Liver (tissue), 3 donors: ENCODE results near the gene PRR22.

Experiments
- FOXA1 ChIP-seq: IDR thresholded peaks from 2 replicates; pipeline ENCODE4 v1.6.1; 2016; ENCODE audit warnings: antibody characterized with exemption
- GABPA ChIP-seq, 2 donors: IDR thresholded peaks in 1 of 2; conservative IDR thresholded peaks in 1 of 2; 2 replicates each; pipeline ENCODE4 v1.6.1; 2016; ENCODE audit warnings: antibody characterized with exemption in 2 of 2, mild to moderate bottlenecking in 1 of 2, moderate library complexity in 1 of 2
- HNF4G ChIP-seq: IDR thresholded peaks from 2 replicates; pipeline ENCODE4 v1.6.1; 2016; ENCODE audit warnings: antibody characterized with exemption
- JUND ChIP-seq, 2 donors: IDR thresholded peaks; 2 replicates each; pipeline ENCODE4 v1.6.1; 2016; ENCODE audit warnings: antibody characterized with exemption in 2 of 2
- NR2F2 ChIP-seq: IDR thresholded peaks from 2 replicates; pipeline ENCODE4 v1.6.1; 2016; ENCODE audit warnings: antibody characterized with exemption
- RAD21 ChIP-seq, 2 donors: IDR thresholded peaks; 2 replicates each; pipeline ENCODE4 v1.6.1; 2016; ENCODE audit warnings: antibody characterized with exemption in 2 of 2, mild to moderate bottlenecking in 2 of 2
- SP1 ChIP-seq: IDR thresholded peaks from 2 replicates; pipeline ENCODE4 v1.6.1; 2018; ENCODE audit warnings: antibody characterized with exemption, mild to moderate bottlenecking
- TAF1 ChIP-seq: conservative IDR thresholded peaks from 2 replicates; pipeline ENCODE4 v1.6.1; 2016; ENCODE audit warnings: antibody characterized with exemption, mild to moderate bottlenecking
- YY1 ChIP-seq: IDR thresholded peaks from 2 replicates; pipeline ENCODE4 v1.6.1; 2016; ENCODE audit warnings: antibody characterized with exemption, mild to moderate bottlenecking
- TF ChIP-seq, protein P1 (sequence below): fragments of 150-350 bp; IDR thresholded peaks from 2 replicates; pipeline ENCODE4 v1.5.1; 2017; ENCODE audit warnings: improper control_type of control experiment, low read depth, low read length; ENCODE audit not compliant: missing input control
- TF ChIP-seq, protein P2 (sequence below): IDR thresholded peaks from 2 replicates; pipeline ENCODE4 v1.6.1; 2016; ENCODE audit warnings: antibody characterized with exemption
- TF ChIP-seq, protein P3 (sequence below): IDR thresholded peaks from 2 replicates; pipeline ENCODE4 v1.6.1; 2016; ENCODE audit warnings: antibody characterized with exemption, mild to moderate bottlenecking
- TF ChIP-seq, protein P4 (sequence below): IDR thresholded peaks from 2 replicates; pipeline ENCODE4 v1.6.1; 2016; ENCODE audit warnings: antibody characterized with exemption
- donor health status: healthy.
- donor health status: healthy.

DNA sequence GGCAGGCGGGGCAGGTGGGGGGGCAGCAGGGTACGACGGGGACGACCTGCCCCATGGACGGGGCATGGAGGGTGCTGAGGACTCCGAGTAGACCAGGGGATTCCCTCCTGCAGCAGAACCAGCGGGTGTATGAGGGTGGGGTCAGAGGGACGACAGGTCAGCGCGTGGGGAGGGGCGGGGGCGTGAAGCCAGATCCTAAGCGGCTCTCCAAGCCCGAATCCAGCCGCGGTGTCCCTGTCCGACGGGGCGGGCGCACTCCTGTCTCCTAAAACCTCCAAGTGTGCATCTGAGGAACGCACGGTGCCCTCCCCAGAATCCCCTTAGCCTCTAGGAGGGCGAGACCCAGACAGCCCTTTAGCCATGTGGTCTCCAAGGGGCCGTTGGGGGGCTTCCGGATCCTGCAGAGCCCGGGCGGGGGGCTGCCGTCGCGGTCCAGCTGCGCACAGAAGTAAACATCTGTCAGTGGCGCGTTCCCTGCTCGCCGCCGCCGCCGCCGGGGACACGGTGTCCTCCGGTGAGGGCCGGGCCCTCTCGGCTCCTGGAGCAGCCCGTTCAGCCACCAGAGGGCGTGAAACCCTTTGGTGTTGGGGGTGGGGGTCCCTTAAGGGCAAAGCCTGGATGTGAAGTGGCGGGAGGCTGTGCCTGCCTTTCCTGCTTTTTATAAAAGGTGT lies 21.1 kb upstream of the PRR22 start:
- peak; percentile 73 for TF ChIP-seq SP1
- TF ChIP-seq, protein P1, sequence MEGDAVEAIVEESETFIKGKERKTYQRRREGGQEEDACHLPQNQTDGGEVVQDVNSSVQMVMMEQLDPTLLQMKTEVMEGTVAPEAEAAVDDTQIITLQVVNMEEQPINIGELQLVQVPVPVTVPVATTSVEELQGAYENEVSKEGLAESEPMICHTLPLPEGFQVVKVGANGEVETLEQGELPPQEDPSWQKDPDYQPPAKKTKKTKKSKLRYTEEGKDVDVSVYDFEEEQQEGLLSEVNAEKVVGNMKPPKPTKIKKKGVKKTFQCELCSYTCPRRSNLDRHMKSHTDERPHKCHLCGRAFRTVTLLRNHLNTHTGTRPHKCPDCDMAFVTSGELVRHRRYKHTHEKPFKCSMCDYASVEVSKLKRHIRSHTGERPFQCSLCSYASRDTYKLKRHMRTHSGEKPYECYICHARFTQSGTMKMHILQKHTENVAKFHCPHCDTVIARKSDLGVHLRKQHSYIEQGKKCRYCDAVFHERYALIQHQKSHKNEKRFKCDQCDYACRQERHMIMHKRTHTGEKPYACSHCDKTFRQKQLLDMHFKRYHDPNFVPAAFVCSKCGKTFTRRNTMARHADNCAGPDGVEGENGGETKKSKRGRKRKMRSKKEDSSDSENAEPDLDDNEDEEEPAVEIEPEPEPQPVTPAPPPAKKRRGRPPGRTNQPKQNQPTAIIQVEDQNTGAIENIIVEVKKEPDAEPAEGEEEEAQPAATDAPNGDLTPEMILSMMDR: peak; percentile 80
- no peak for TF ChIP-seq YY1
- TF ChIP-seq, protein P2, sequence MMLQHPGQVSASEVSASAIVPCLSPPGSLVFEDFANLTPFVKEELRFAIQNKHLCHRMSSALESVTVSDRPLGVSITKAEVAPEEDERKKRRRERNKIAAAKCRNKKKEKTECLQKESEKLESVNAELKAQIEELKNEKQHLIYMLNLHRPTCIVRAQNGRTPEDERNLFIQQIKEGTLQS: no peak
- peak; percentile 74 to 84 for TF ChIP-seq RAD21 (IDR thresholded peaks at IDR 0.05)
- TF ChIP-seq, protein P3, sequence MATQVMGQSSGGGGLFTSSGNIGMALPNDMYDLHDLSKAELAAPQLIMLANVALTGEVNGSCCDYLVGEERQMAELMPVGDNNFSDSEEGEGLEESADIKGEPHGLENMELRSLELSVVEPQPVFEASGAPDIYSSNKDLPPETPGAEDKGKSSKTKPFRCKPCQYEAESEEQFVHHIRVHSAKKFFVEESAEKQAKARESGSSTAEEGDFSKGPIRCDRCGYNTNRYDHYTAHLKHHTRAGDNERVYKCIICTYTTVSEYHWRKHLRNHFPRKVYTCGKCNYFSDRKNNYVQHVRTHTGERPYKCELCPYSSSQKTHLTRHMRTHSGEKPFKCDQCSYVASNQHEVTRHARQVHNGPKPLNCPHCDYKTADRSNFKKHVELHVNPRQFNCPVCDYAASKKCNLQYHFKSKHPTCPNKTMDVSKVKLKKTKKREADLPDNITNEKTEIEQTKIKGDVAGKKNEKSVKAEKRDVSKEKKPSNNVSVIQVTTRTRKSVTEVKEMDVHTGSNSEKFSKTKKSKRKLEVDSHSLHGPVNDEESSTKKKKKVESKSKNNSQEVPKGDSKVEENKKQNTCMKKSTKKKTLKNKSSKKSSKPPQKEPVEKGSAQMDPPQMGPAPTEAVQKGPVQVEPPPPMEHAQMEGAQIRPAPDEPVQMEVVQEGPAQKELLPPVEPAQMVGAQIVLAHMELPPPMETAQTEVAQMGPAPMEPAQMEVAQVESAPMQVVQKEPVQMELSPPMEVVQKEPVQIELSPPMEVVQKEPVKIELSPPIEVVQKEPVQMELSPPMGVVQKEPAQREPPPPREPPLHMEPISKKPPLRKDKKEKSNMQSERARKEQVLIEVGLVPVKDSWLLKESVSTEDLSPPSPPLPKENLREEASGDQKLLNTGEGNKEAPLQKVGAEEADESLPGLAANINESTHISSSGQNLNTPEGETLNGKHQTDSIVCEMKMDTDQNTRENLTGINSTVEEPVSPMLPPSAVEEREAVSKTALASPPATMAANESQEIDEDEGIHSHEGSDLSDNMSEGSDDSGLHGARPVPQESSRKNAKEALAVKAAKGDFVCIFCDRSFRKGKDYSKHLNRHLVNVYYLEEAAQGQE: no peak
- TF ChIP-seq TAF1: no peak
- no peak for TF ChIP-seq HNF4G
- TF ChIP-seq, protein P4, sequence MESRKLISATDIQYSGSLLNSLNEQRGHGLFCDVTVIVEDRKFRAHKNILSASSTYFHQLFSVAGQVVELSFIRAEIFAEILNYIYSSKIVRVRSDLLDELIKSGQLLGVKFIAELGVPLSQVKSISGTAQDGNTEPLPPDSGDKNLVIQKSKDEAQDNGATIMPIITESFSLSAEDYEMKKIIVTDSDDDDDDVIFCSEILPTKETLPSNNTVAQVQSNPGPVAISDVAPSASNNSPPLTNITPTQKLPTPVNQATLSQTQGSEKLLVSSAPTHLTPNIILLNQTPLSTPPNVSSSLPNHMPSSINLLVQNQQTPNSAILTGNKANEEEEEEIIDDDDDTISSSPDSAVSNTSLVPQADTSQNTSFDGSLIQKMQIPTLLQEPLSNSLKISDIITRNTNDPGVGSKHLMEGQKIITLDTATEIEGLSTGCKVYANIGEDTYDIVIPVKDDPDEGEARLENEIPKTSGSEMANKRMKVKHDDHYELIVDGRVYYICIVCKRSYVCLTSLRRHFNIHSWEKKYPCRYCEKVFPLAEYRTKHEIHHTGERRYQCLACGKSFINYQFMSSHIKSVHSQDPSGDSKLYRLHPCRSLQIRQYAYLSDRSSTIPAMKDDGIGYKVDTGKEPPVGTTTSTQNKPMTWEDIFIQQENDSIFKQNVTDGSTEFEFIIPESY: no peak
- TF ChIP-seq JUND (IDR thresholded peaks at IDR 0.05): no peak
- TF ChIP-seq FOXA1: peak; percentile 26
- no peak for TF ChIP-seq GABPA (IDR thresholded peaks at IDR 0.05 in 1 of 2, conservative IDR thresholded peaks at IDR 0.05 in 1 of 2)
- no peak for TF ChIP-seq NR2F2
